Mesenchymal stem cell (in vitro differentiated cells and primary cell): ENCODE data around the gene ACACA.
"Not testable (repeated sequence)": the region's sequence is repeated elsewhere in the genome, so short reads cannot be mapped to it uniquely, and the experiment has no call there.

ENCODE experiments used
- DNase-seq: peaks from one replicate; pipeline ENCODE4 v3.0.0-alpha.2; 2013
- H2AFZ ChIP-seq: one replicate; pipeline ENCODE4 v1.6.1; 2013; ENCODE audit warnings: low read depth, mild to moderate bottlenecking, control low read depth, inconsistent platforms, low read length, moderate library complexity
- H2AK5ac ChIP-seq: 2 replicates; pipeline ENCODE4 v1.6.1; 2013; ENCODE audit warnings: low read length, moderate library complexity, mild to moderate bottlenecking, inconsistent platforms; ENCODE audit not compliant: severe bottlenecking
- H2BK120ac ChIP-seq: one replicate; pipeline ENCODE4 v1.6.1; 2013; ENCODE audit warnings: low read depth, mild to moderate bottlenecking, inconsistent platforms, low read length, moderate library complexity
- H2BK12ac ChIP-seq, 2 experiments: one replicate each; pipeline ENCODE4 v1.6.1; 2013; ENCODE audit warnings: inconsistent platforms in 2 of 2, low read length in 2 of 2, mild to moderate bottlenecking in 2 of 2, moderate library complexity in 2 of 2, control low read depth in 1 of 2
- H2BK15ac ChIP-seq: one replicate; pipeline ENCODE4 v1.6.1; 2013; ENCODE audit warnings: mild to moderate bottlenecking, low read depth, inconsistent platforms; ENCODE audit not compliant: poor library complexity, severe bottlenecking
- H2BK5ac ChIP-seq: 2 replicates; pipeline ENCODE4 v1.6.1; 2013; ENCODE audit warnings: low read depth, mild to moderate bottlenecking, low read length, control low read depth, inconsistent platforms; ENCODE audit not compliant: poor library complexity, severe bottlenecking
- H3K14ac ChIP-seq, 2 experiments: one replicate each; pipeline ENCODE4 v1.6.1; 2013; ENCODE audit warnings: inconsistent platforms in 2 of 2, low read length in 2 of 2, control low read depth in 1 of 2, mild to moderate bottlenecking in 1 of 2, moderate library complexity in 1 of 2
- H3K18ac ChIP-seq, 2 experiments: one replicate each; pipeline ENCODE4 v1.6.1; 2013; ENCODE audit warnings: inconsistent platforms in 2 of 2, low read length in 2 of 2, control low read depth in 1 of 2, low read depth in 1 of 2, mild to moderate bottlenecking in 1 of 2
- H3K23ac ChIP-seq, 2 experiments: one replicate each; pipeline ENCODE4 v1.6.1; 2013; ENCODE audit warnings: inconsistent platforms in 2 of 2, low read length in 2 of 2, mild to moderate bottlenecking in 2 of 2, moderate library complexity in 2 of 2, control low read depth in 1 of 2
- H3K27ac ChIP-seq: 2 replicates; pipeline ENCODE4 v1.5.1; 2013; ENCODE audit warnings: mild to moderate bottlenecking, moderate library complexity, low read length, control low read depth, inconsistent platforms; ENCODE audit not compliant: poor library complexity, severe bottlenecking
- H3K27me3 ChIP-seq, 2 experiments: 2 replicates each; pipeline versions ENCODE4 v1.6.1 to v1.7.0; 2013; ENCODE audit warnings: low read length in 2 of 2, mild to moderate bottlenecking in 2 of 2, moderate library complexity in 2 of 2, control low read depth in 1 of 2, inconsistent platforms in 1 of 2; ENCODE audit not compliant: control insufficient read depth in 1 of 2, insufficient read depth in 1 of 2
- H3K36me3 ChIP-seq, 2 experiments: 2 replicates each; pipeline versions ENCODE4 v1.6.1 to v1.7.0; 2013; ENCODE audit warnings: low read length in 2 of 2, control low read depth in 1 of 2, inconsistent platforms in 1 of 2, low read depth in 1 of 2, mild to moderate bottlenecking in 1 of 2; ENCODE audit not compliant: insufficient read depth in 2 of 2, control insufficient read depth in 1 of 2
- H3K4ac ChIP-seq, 2 experiments: one replicate each; pipeline ENCODE4 v1.6.1; 2013; ENCODE audit warnings: inconsistent platforms in 2 of 2, low read length in 2 of 2, mild to moderate bottlenecking in 2 of 2, moderate library complexity in 2 of 2, control low read depth in 1 of 2, low read depth in 1 of 2
- H3K4me1 ChIP-seq: 2 replicates; pipeline ENCODE4 v1.6.1; 2013; ENCODE audit warnings: low read depth, low read length, control low read depth; ENCODE audit not compliant: control insufficient read depth, insufficient read depth
- H3K4me2 ChIP-seq: 2 replicates; pipeline ENCODE4 v1.6.1; 2013; ENCODE audit warnings: low read length, mild to moderate bottlenecking, inconsistent platforms; ENCODE audit not compliant: poor library complexity, severe bottlenecking
- H3K4me3 ChIP-seq, 2 experiments: 2 replicates each; pipeline versions ENCODE4 v1.5.1 to v1.7.0; 2013; ENCODE audit warnings: low read length in 2 of 2, mild to moderate bottlenecking in 2 of 2, control low read depth in 1 of 2, low read depth in 1 of 2; ENCODE audit not compliant: insufficient read depth in 1 of 2
- H3K79me1 ChIP-seq: replicated peaks from 2 replicates; pipeline ENCODE4 v1.6.1; 2013; ENCODE audit warnings: mild to moderate bottlenecking, control low read depth, low read length, inconsistent platforms; ENCODE audit not compliant: poor library complexity, severe bottlenecking
- H3K9ac ChIP-seq: 2 replicates; pipeline ENCODE4 v1.7.0; 2013; ENCODE audit warnings: mild to moderate bottlenecking, low read length, moderate library complexity
- H3K9me3 ChIP-seq: 2 replicates; pipeline ENCODE4 v1.7.0; 2013; ENCODE audit warnings: mild to moderate bottlenecking, low read length; ENCODE audit not compliant: control insufficient read depth
- H4K8ac ChIP-seq: one replicate; pipeline ENCODE4 v1.6.1; 2013; ENCODE audit warnings: inconsistent platforms, mild to moderate bottlenecking, low read length, moderate library complexity
- H4K91ac ChIP-seq: one replicate; pipeline ENCODE4 v1.6.1; 2013; ENCODE audit warnings: mild to moderate bottlenecking, low read length, inconsistent platforms
- whole genome bisulfite sequencing: methylation state at CpG from one replicate; pipeline ENCODE4 v1.1.7; 2013; ENCODE audit warnings: mixed read lengths; 5-methylcytosine and 5-hydroxymethylcytosine counted together

Gene ACACA

GRCh38 chr17:37356796-37357569 is 49.7 kb downstream of the ACACA start:
- not testable (repeated sequence) for H3K79me1 ChIP-seq, H2AFZ ChIP-seq, H2BK120ac ChIP-seq, H3K27ac ChIP-seq, DNase-seq, H2BK15ac ChIP-seq, H3K18ac ChIP-seq, H3K23ac ChIP-seq, H3K4me2 ChIP-seq, H3K9me3 ChIP-seq, H3K27me3 ChIP-seq, H3K4ac ChIP-seq, H2AK5ac ChIP-seq, H2BK5ac ChIP-seq, H2BK12ac ChIP-seq, H4K91ac ChIP-seq, H4K8ac ChIP-seq, H3K14ac ChIP-seq, H3K4me1 ChIP-seq
- peak overlapping the region; percentile 90 for H3K9ac ChIP-seq
- WGBS, result 95% methylated on average over 12 of the region's 12 CpGs
- peaks cover 0 to 11% of the 10 kb centered on the region in 2 experiments for H3K36me3 ChIP-seq
- peak overlapping the region in 1 of 2 experiments; percentile 84 for H3K4me3 ChIP-seq

- H2AK5ac ChIP-seq, H2BK12ac ChIP-seq, H3K14ac ChIP-seq, H4K8ac ChIP-seq, H2BK15ac ChIP-seq, H3K4ac ChIP-seq, H3K36me3 ChIP-seq, H3K23ac ChIP-seq, H3K4me2 ChIP-seq, H2BK120ac ChIP-seq, H2AFZ ChIP-seq, H3K4me3 ChIP-seq, H2BK5ac ChIP-seq, H3K27ac ChIP-seq, H4K91ac ChIP-seq, H3K18ac ChIP-seq, DNase-seq, H3K9me3 ChIP-seq, H3K9ac ChIP-seq, H3K4me1 ChIP-seq, H3K27me3 ChIP-seq: not testable (repeated sequence)
- H3K79me1 ChIP-seq, result peaks cover 18% of the 10 kb centered on the region
- 98% methylated on average over 8 of the region's 8 CpGs for WGBS
These were observed 59.7 kb downstream of the ACACA start for GRCh38 chr17:37346863-37347402.

GRCh38 chr17:37344519-37344918 is 62.1 kb downstream of the ACACA start:
- Histone ChIP-seq H3K14ac (no peak overlapping the region), H3K4ac (no peak overlapping the region), H2AK5ac (no peak overlapping the region), H2BK5ac (no peak overlapping the region), H2BK15ac (no peak overlapping the region), H3K4me1 (no peaks in the 10 kb centered on the region), H3K4me3 (no peak overlapping the region), H2AFZ (no peak overlapping the region), H3K27me3 (no peaks in the 10 kb centered on the region), H3K36me3 (peaks cover 6 to 8% of the 10 kb centered on the region in 2 experiments), H3K9ac (no peak overlapping the region), H4K91ac (no peak overlapping the region), H3K4me2 (no peak overlapping the region), H3K9me3 (no peaks in the 10 kb centered on the region), H3K18ac (no peak overlapping the region), H3K23ac (no peak overlapping the region), H4K8ac (no peak overlapping the region), H2BK12ac (no peak overlapping the region), H2BK120ac (no peak overlapping the region), H3K79me1 (peaks cover 23% of the 10 kb centered on the region), H3K27ac (no peak overlapping the region)
- WGBS, result 93% methylated on average over 2 of the region's 4 CpGs
- DNase-seq, result no peak

GRCh38 chr17:37342589-37342988 is 64.0 kb downstream of the ACACA start:
- 100% methylated on average over 1 of the region's 2 CpGs for WGBS
- no peak overlapping the region for H4K8ac ChIP-seq
- H3K4me2 ChIP-seq, result no peak overlapping the region

More at GRCh38 chr17:37342589-37342988, 64.0 kb downstream of the ACACA start:
- H2BK120ac ChIP-seq, result no peak overlapping the region
- H3K23ac ChIP-seq, result no peak overlapping the region
- H3K36me3 ChIP-seq, result peaks cover 7 to 14% of the 10 kb centered on the region in 2 experiments
- H4K91ac ChIP-seq, result no peak overlapping the region
- no peak for DNase-seq
- no peaks in the 10 kb centered on the region for H3K4me1 ChIP-seq
- no peak overlapping the region for H2BK5ac ChIP-seq
- H3K27me3 ChIP-seq, result no peaks in the 10 kb centered on the region
- H3K9ac ChIP-seq, result no peak overlapping the region
- no peak overlapping the region for H2AFZ ChIP-seq
- H3K4me3 ChIP-seq, result no peak overlapping the region
- H2AK5ac ChIP-seq, result no peak overlapping the region
- H2BK12ac ChIP-seq, result no peak overlapping the region
- H3K79me1 ChIP-seq, result peaks cover 21% of the 10 kb centered on the region
- no peak overlapping the region for H3K27ac ChIP-seq
- no peaks in the 10 kb centered on the region for H3K9me3 ChIP-seq
- H3K14ac ChIP-seq, result no peak overlapping the region
- no peak overlapping the region for H2BK15ac ChIP-seq
- H3K4ac ChIP-seq, result no peak overlapping the region
- no peak overlapping the region for H3K18ac ChIP-seq
